Limb (tissue), 2 donors: Measurements from ENCODE around the gene TRIM52.
"Not testable (repeated sequence)": the region's sequence is repeated elsewhere in the genome, so short reads cannot be mapped to it uniquely, and the experiment has no call there.

Experiments used
- DNase-seq, 2 donors: peaks; one replicate each; pipeline ENCODE4 v3.0.0-alpha.2; 2016; ENCODE audit errors: extremely low spot score in 2 of 2

Gene TRIM52

DNA sequence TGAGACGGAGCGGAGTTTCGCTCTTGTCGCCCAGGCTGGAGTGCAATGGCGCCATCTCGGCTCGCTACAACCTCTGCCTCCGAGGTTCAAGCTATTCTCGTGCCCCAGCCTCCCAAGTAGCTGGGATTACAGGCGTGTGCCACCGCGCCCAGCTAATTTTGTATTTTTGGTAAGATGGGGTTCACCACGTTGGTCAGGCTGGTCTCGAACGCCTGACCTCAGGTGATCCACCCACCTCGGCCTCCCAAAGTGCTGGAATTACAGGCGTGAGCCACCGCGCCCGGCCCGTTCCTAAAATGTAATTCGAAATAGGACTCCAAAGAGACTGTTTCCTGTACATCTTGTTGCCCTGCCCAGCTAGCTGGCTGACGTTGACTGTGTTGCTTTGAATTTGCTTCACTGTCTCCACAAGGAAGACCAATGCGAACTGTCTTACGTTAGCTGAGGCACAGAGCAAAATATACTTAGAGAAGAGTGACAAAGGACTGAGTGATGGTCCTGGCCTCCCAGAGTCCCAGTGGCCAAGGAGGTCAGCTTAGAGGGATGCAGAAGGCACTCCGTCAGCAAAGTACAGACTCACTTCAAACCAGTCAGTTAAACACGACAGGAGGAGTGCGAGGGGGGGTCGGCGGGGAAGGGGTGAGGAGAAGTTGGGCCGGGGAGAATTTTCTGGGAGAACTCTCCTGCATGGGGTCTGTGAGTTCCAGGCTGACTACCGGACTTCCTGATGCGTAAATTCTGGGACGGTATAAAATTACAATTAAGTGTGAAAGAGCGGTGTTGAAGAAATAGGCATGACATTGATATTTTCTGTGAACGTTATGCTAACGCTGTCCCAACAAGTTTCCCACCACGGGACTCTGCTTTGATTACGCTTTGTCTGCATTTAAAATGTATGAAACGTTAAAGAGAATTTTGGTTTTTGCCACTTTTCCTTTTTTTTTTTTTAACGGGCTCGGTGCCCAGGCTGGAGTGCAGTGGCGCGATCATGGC is 44.6 kb downstream of the TRIM52 start:
- no peak for DNase-seq

DNA sequence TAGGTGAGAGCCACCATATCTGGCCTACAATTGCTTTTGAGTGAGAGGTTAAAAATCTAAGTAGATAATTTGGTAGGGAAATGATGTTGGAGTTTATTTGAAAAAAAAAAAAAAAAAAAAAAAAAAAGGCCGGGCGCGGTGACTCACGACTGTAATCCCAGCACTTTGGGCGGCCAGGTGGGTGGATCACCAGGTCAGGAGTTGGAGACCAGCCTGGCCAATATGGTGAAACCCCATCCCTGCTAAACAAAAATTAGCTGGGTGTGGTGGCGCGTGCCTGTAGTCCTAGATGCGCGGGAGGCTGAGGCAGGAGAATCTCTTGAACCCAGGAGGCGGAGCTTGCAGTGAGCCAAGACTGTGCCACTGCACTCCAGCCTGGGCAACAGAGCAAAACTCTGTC is 46.7 kb downstream of the TRIM52 start:
- not testable (repeated sequence) for DNase-seq

GRCh38 chr5:181212934-181213333 is 48.0 kb downstream of the TRIM52 start:
- DNase-seq: no peak

DNA sequence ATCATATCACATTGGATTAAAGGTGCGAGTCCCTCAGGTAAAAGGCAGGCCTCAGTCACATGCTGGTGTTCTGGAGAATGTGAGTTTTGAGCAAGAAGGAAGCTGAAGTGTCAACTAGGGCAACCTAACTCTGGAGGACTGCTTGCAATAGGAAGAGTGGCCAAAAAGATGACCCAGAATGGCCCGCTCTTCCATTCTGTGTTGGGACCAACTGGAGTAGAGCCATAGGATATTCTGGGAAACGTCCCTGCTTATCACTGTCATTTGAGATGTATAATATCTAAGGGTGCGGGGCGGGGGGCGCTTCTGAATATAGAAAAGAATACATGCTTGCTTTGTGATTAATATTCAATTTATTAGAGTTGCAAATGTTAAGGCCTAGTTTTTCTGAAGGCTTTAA is 48.9 kb downstream of the TRIM52 start:
- DNase-seq: no peak

GRCh38 chr5:181211208-181211607 is 49.7 kb downstream of the TRIM52 start:
- no peak for DNase-seq

- not testable (repeated sequence) for DNase-seq
Observed at GRCh38 chr5:181210698-181211097, 50.2 kb downstream of the TRIM52 start.

DNA sequence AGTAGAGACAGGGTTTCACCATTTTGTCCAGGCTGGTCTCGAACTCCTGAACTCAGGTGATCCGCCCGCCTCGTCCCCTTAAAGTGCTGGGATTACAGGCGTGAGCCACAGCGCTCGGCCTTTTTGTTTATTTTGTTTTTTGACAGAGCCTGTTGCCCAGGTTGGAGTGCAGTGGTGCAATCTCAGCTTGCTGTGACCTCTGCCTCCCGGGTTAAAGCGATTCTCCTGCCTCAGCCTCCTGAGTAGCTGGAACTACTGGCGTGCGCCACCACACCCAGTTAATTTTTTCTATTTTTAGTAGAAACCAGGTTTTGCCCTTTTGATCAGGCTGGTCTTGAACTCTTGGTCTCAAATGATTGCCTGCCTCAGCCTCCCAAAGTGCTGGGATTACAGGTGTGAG is 50.8 kb downstream of the TRIM52 start:
- not testable (repeated sequence) for DNase-seq

GRCh38 chr5:181209006-181209405 is 51.9 kb downstream of the TRIM52 start:
- DNase-seq: not testable (repeated sequence)

GRCh38 chr5:181207960-181208253 is 53.0 kb downstream of the TRIM52 start:
- no peak for DNase-seq

- peak; percentile 84 to 92 for DNase-seq
Observed at GRCh38 chr5:181207214-181207959, 53.6 kb downstream of the TRIM52 start.

DNA sequence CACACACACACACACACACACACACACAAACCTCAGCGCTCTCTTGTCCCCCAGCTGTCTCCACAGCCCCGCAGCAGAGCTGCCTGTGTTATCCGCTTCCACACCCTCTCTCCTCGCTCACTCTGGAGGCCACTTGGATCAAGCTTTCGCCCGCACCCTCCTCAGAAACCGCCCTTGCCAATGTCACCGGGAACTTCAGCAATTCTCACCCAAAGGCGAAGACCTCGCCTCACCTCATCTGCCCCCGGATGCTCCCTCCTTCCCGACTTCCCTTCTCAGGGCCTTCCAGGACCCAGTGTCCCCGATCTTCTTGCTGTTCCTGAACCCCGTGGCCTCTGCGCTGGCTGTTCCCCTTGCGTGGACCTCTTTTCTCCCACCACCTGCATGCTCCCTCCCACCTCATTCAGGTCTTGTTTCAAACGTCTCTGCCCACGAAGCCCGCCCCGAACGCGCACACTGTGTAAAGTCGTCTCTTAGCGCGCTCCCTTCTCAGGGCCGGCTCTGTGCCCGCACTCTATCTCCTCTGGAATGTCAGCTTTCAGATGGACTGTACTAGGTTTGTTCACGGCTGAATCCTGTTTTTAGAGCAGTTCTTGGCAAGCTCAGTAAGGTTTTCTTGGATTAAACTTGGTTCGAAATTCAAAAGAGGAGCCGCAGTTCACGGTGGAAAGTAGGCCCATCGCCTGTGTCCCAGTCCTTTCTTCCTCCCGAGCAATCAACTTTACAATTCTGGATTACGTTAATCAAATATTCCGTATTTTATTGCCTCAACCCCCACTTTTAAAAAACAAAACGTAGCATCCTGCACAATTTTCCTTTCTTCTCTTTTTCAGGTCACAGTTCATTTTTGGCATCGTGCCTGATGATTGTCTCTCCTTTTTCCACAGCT is 54.9 kb downstream of the TRIM52 start:
- peak in 1 of 2 donors; percentile 57 for DNase-seq
